Mucosa of rectum (tissue), 2 donors: Measurements from ENCODE around the gene NRCAM.

Source experiments
- H3K27ac ChIP-seq, 2 donors: one replicate each; pipeline ENCODE4 v1.7.0; 2013; ENCODE audit warnings: inconsistent platforms in 2 of 2, low read depth in 2 of 2, low read length in 2 of 2
- H3K27me3 ChIP-seq, 2 donors: one replicate each; pipeline ENCODE4 v1.7.0; 2013; ENCODE audit warnings: low read length in 2 of 2; ENCODE audit not compliant: control insufficient read depth in 2 of 2, insufficient read depth in 2 of 2
- H3K36me3 ChIP-seq, 2 donors: one replicate each; pipeline ENCODE4 v1.7.0; 2013; ENCODE audit warnings: low read length in 2 of 2; ENCODE audit not compliant: control insufficient read depth in 2 of 2, insufficient read depth in 2 of 2
- H3K4me1 ChIP-seq, 2 donors: one replicate each; pipeline ENCODE4 v1.7.0; 2013; ENCODE audit warnings: low read length in 2 of 2, mild to moderate bottlenecking in 1 of 2; ENCODE audit not compliant: control insufficient read depth in 2 of 2, insufficient read depth in 2 of 2
- H3K4me3 ChIP-seq, 2 donors: one replicate each; pipeline ENCODE4 v1.7.0; 2013; ENCODE audit warnings: low read length in 2 of 2
- H3K9ac ChIP-seq, 2 donors: one replicate each; pipeline ENCODE4 v1.7.0; 2013; ENCODE audit warnings: low read length in 2 of 2, low read depth in 1 of 2, mild to moderate bottlenecking in 1 of 2
- H3K9me3 ChIP-seq, 2 donors: one replicate each; pipeline ENCODE4 v1.7.0; 2013; ENCODE audit warnings: low read length in 2 of 2; ENCODE audit not compliant: control insufficient read depth in 2 of 2
- donor health status: healthy.
- donor health status: Normal muscosa, but diverticular disease.

NRCAM gene

GRCh38 chr7:108380517-108380916 is 75.7 kb downstream of the NRCAM start:
- Histone ChIP-seq H3K36me3 (no peaks in the 10 kb centered on the region), H3K27me3 (no peaks in the 10 kb centered on the region), H3K4me1 (no peaks in the 10 kb centered on the region), H3K4me3 (no peak overlapping the region), H3K27ac (no peak overlapping the region), H3K9me3 (no peaks in the 10 kb centered on the region), H3K9ac (no peak overlapping the region)

- Histone ChIP-seq H3K9me3 (no peaks in the 10 kb centered on the region), H3K27ac (no peak overlapping the region), H3K9ac (no peak overlapping the region), H3K27me3 (no peaks in the 10 kb centered on the region), H3K4me1 (no peaks in the 10 kb centered on the region), H3K4me3 (no peak overlapping the region), H3K36me3 (no peaks in the 10 kb centered on the region)
Observed at GRCh38 chr7:108376206-108376605, 80.0 kb downstream of the NRCAM start.

GRCh38 chr7:108375668-108376067 is 80.6 kb downstream of the NRCAM start:
- Histone ChIP-seq H3K9ac (no peak overlapping the region), H3K27ac (no peak overlapping the region)

GRCh38 chr7:108374899-108375298 is 81.3 kb downstream of the NRCAM start:
- Histone ChIP-seq H3K36me3 (no peaks in the 10 kb centered on the region), H3K9me3 (no peaks in the 10 kb centered on the region), H3K9ac (no peak overlapping the region), H3K27me3 (no peaks in the 10 kb centered on the region), H3K4me3 (no peak overlapping the region), H3K4me1 (no peaks in the 10 kb centered on the region), H3K27ac (no peak overlapping the region)

More at GRCh38 chr7:108375668-108376067, 80.6 kb downstream of the NRCAM start:
- Histone ChIP-seq H3K4me3 (no peak overlapping the region), H3K36me3 (no peaks in the 10 kb centered on the region), H3K9me3 (no peaks in the 10 kb centered on the region), H3K4me1 (no peaks in the 10 kb centered on the region), H3K27me3 (no peaks in the 10 kb centered on the region)

- no peaks in the 10 kb centered on the region for H3K27me3 ChIP-seq
- no peaks in the 10 kb centered on the region for H3K4me1 ChIP-seq
- no peaks in the 10 kb centered on the region for H3K9me3 ChIP-seq
- no peak overlapping the region for H3K4me3 ChIP-seq
- no peak overlapping the region for H3K27ac ChIP-seq
- no peak overlapping the region for H3K9ac ChIP-seq
- H3K36me3 ChIP-seq: no peaks in the 10 kb centered on the region
Observed at GRCh38 chr7:108372618-108373017, 83.6 kb downstream of the NRCAM start.

GRCh38 chr7:108370616-108371015 is 85.6 kb downstream of the NRCAM start:
- Histone ChIP-seq H3K4me3 (no peak overlapping the region), H3K9me3 (no peaks in the 10 kb centered on the region), H3K27me3 (no peaks in the 10 kb centered on the region), H3K9ac (no peak overlapping the region), H3K27ac (no peak overlapping the region), H3K4me1 (no peaks in the 10 kb centered on the region), H3K36me3 (no peaks in the 10 kb centered on the region)

- H3K27me3 ChIP-seq: no peaks in the 10 kb centered on the region
- H3K9ac ChIP-seq: no peak overlapping the region
- no peaks in the 10 kb centered on the region for H3K36me3 ChIP-seq
- H3K4me1 ChIP-seq: no peaks in the 10 kb centered on the region
- H3K27ac ChIP-seq: no peak overlapping the region
- no peaks in the 10 kb centered on the region for H3K9me3 ChIP-seq
- no peak overlapping the region for H3K4me3 ChIP-seq
Observed at GRCh38 chr7:108368466-108368865, 87.8 kb downstream of the NRCAM start.

GRCh38 chr7:108367946-108368345 is 88.3 kb downstream of the NRCAM start:
- H3K4me3 ChIP-seq: no peak overlapping the region
- no peak overlapping the region for H3K27ac ChIP-seq
- H3K9me3 ChIP-seq: no peaks in the 10 kb centered on the region
- no peaks in the 10 kb centered on the region for H3K27me3 ChIP-seq
- no peaks in the 10 kb centered on the region for H3K36me3 ChIP-seq
- H3K9ac ChIP-seq: no peak overlapping the region
- H3K4me1 ChIP-seq: no peaks in the 10 kb centered on the region

GRCh38 chr7:108367314-108367713 is 88.9 kb downstream of the NRCAM start:
- H3K27ac ChIP-seq: no peak overlapping the region
- no peak overlapping the region for H3K9ac ChIP-seq
- no peaks in the 10 kb centered on the region for H3K27me3 ChIP-seq
- H3K9me3 ChIP-seq: no peaks in the 10 kb centered on the region
- H3K36me3 ChIP-seq: no peaks in the 10 kb centered on the region
- no peak overlapping the region for H3K4me3 ChIP-seq
- no peaks in the 10 kb centered on the region for H3K4me1 ChIP-seq

GRCh38 chr7:108363659-108364058 is 92.6 kb downstream of the NRCAM start:
- Histone ChIP-seq H3K36me3 (no peaks in the 10 kb centered on the region), H3K4me3 (no peak overlapping the region), H3K9ac (no peak overlapping the region), H3K27me3 (no peaks in the 10 kb centered on the region), H3K27ac (no peak overlapping the region), H3K9me3 (no peaks in the 10 kb centered on the region), H3K4me1 (peaks cover 0 to 2% of the 10 kb centered on the region in 2 donors)
